GM12873 (cell line): ENCODE results near the gene PCCA.

Source experiments
- CTCF ChIP-seq: IDR thresholded peaks from 2 replicates; pipeline ENCODE4 v1.5.1; 2012; ENCODE audit warnings: low read depth, mild to moderate bottlenecking, moderate library complexity, low read length, control low read depth; ENCODE audit not compliant: insufficient read depth; ENCODE audit errors: missing control alignments

The PCCA gene

GRCh38 chr13:100378533-100378932, 289.6 kb downstream of the PCCA start:
- TF ChIP-seq CTCF, result no peak

- TF ChIP-seq CTCF, result no peak
Measured at GRCh38 chr13:100381595-100382224, 292.8 kb downstream of the PCCA start.

- TF ChIP-seq CTCF, result no peak
Measured at GRCh38 chr13:100382785-100383184, 293.9 kb downstream of the PCCA start.

- no peak for TF ChIP-seq CTCF
Measured at GRCh38 chr13:100387416-100387815, 298.5 kb downstream of the PCCA start.

- TF ChIP-seq CTCF, result no peak
Measured at GRCh38 chr13:100388923-100389322, 300.0 kb downstream of the PCCA start.

- no peak for TF ChIP-seq CTCF
Measured at GRCh38 chr13:100389617-100390016, 300.7 kb downstream of the PCCA start.

- TF ChIP-seq CTCF, result no peak
Measured at GRCh38 chr13:100392709-100393630, 304.1 kb downstream of the PCCA start.
